GM23338 (cell line): ENCODE results near the gene NDUFS6.

Source experiments
- EZH2 ChIP-seq: fragments of 200-600 bp; sonication (generic); IDR thresholded peaks from one replicate; pipeline ENCODE4 v1.8.0; 2017; ENCODE audit warnings: antibody characterized with exemption, mild to moderate bottlenecking, low read depth; ENCODE audit not compliant: unreplicated experiment
- EZH2phosphoT487 ChIP-seq: fragments of 200-600 bp; sonication (generic); IDR thresholded peaks from one replicate; pipeline ENCODE4 v1.8.1; 2018; ENCODE audit warnings: antibody characterized with exemption; ENCODE audit not compliant: unreplicated experiment
- POLR2AphosphoS5 ChIP-seq: IDR thresholded peaks from 2 replicates; pipeline ENCODE4 v1.6.1; 2016; ENCODE audit warnings: antibody characterized with exemption, low read depth
- TF ChIP-seq, protein P1 (sequence below): IDR thresholded peaks from one replicate; pipeline ENCODE4 v1.6.1; 2018; ENCODE audit warnings: antibody characterized with exemption; ENCODE audit not compliant: unreplicated experiment
- TF ChIP-seq, protein P2 (sequence below), 2 experiments: fragments of 200-600 bp in 1 of 2; sonication (generic) in 1 of 2; conservative IDR thresholded peaks; 2 replicates each; pipeline versions ENCODE4 v1.5.1 to v1.6.1; 2016 to 2017; ENCODE audit warnings: antibody characterized with exemption in 2 of 2, low read depth in 2 of 2, mild to moderate bottlenecking in 2 of 2, moderate library complexity in 1 of 2

DNA sequence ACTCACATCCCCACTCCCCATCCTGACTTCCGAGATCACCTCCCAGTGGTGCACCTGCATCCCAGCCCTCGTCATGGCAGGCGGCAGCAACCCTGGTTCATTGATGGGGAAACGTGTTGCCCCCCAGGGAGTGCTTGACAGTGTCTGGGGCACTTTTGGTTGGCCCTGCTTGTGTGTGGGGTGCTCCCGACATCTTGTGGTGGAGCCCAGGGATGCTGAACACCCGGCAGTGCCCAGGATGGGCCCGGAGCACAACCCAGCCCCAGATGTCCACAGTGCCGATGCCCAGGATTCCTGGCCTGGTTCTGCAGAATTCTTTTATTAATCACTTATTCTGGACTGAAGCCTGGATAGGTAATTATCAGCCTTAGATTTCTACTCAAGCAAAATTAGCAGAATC, 5.3 kb upstream of the NDUFS6 start:
- TF ChIP-seq EZH2phosphoT487 (no peak), POLR2AphosphoS5 (no peak), EZH2 (no peak)
- TF ChIP-seq, protein P1, sequence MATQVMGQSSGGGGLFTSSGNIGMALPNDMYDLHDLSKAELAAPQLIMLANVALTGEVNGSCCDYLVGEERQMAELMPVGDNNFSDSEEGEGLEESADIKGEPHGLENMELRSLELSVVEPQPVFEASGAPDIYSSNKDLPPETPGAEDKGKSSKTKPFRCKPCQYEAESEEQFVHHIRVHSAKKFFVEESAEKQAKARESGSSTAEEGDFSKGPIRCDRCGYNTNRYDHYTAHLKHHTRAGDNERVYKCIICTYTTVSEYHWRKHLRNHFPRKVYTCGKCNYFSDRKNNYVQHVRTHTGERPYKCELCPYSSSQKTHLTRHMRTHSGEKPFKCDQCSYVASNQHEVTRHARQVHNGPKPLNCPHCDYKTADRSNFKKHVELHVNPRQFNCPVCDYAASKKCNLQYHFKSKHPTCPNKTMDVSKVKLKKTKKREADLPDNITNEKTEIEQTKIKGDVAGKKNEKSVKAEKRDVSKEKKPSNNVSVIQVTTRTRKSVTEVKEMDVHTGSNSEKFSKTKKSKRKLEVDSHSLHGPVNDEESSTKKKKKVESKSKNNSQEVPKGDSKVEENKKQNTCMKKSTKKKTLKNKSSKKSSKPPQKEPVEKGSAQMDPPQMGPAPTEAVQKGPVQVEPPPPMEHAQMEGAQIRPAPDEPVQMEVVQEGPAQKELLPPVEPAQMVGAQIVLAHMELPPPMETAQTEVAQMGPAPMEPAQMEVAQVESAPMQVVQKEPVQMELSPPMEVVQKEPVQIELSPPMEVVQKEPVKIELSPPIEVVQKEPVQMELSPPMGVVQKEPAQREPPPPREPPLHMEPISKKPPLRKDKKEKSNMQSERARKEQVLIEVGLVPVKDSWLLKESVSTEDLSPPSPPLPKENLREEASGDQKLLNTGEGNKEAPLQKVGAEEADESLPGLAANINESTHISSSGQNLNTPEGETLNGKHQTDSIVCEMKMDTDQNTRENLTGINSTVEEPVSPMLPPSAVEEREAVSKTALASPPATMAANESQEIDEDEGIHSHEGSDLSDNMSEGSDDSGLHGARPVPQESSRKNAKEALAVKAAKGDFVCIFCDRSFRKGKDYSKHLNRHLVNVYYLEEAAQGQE = no peak
- TF ChIP-seq, protein P2, sequence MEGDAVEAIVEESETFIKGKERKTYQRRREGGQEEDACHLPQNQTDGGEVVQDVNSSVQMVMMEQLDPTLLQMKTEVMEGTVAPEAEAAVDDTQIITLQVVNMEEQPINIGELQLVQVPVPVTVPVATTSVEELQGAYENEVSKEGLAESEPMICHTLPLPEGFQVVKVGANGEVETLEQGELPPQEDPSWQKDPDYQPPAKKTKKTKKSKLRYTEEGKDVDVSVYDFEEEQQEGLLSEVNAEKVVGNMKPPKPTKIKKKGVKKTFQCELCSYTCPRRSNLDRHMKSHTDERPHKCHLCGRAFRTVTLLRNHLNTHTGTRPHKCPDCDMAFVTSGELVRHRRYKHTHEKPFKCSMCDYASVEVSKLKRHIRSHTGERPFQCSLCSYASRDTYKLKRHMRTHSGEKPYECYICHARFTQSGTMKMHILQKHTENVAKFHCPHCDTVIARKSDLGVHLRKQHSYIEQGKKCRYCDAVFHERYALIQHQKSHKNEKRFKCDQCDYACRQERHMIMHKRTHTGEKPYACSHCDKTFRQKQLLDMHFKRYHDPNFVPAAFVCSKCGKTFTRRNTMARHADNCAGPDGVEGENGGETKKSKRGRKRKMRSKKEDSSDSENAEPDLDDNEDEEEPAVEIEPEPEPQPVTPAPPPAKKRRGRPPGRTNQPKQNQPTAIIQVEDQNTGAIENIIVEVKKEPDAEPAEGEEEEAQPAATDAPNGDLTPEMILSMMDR (conservative IDR thresholded peaks at IDR 0.05; ENCODE audit: low read depth in 2 of 2) = no peak
